IMR-90 (cell line): ENCODE measurements around the gene PLEKHG5. TPM values are rescaled to one million over a fixed set of nuclear protein-coding genes. Genes with fewer than 3 reads are reported as not detected.

Source experiments
- ATAC-seq: fragments of 200-7000 bp; cut with Tn5 transposase; 2 replicates; pipeline ENCODE4 v1.9.1; 2020; ENCODE audit warnings: low read depth, mild to moderate bottlenecking, moderate library complexity
- BruUV-seq: library from RNA; stranded (reverse); fragments of 400-500 nt; replicated peaks from 2 replicates; lab custom pipeline; 2021; lab: Mats Ljungman, UMichigan
- CTCF ChIA-PET: fragments of 300-600 bp; formaldehyde crosslinking; extraction: SDS; loops from one replicate; lab custom pipeline; 2021; ENCODE audit warnings: antibody characterized with exemption; lab: Yijun Ruan, JAX
- POLR2A ChIA-PET: fragments of 300-600 bp; sonication (Branson Sonifier 250); formaldehyde crosslinking; loops from one replicate; lab custom pipeline; 2022; ENCODE audit warnings: antibody characterized with exemption; ENCODE audit not compliant: unreplicated experiment; lab: Charles Lee
- DNase-seq: peaks from one replicate; pipeline ENCODE4 v3.0.0; 2013
- H2AFZ ChIP-seq: replicated peaks from 2 replicates; pipeline ENCODE3; 2013; ENCODE audit warnings: low read length, mild to moderate bottlenecking; ENCODE audit not compliant: poor library complexity
- H2AK5ac ChIP-seq: 2 replicates; pipeline ENCODE4 v1.6.1; 2013; ENCODE audit warnings: low read depth, low read length, inconsistent platforms
- H2AK9ac ChIP-seq: replicated peaks from 2 replicates; pipeline ENCODE3; 2013; ENCODE audit warnings: mild to moderate bottlenecking, low read depth, low read length, moderate library complexity; ENCODE audit not compliant: poor library complexity
- H2BK120ac ChIP-seq: 2 replicates; pipeline ENCODE4 v1.6.1; 2013; ENCODE audit warnings: low read depth, low read length, inconsistent platforms
- H2BK15ac ChIP-seq: 3 replicates; pipeline ENCODE4 v1.6.1; 2013; ENCODE audit warnings: low read depth, low read length, inconsistent platforms
- H2BK20ac ChIP-seq: 2 replicates; pipeline ENCODE4 v1.6.1; 2013; ENCODE audit warnings: low read depth, mild to moderate bottlenecking, inconsistent platforms, low read length, moderate library complexity
- H2BK5ac ChIP-seq: 2 replicates; pipeline ENCODE4 v1.6.1; 2013; ENCODE audit warnings: mild to moderate bottlenecking, low read depth, low read length, inconsistent platforms; ENCODE audit not compliant: poor library complexity, severe bottlenecking
- H3K14ac ChIP-seq: replicated peaks from 2 replicates; pipeline ENCODE4 v1.6.1; 2013; ENCODE audit warnings: low read depth, low read length, inconsistent platforms
- H3K18ac ChIP-seq: 2 replicates; pipeline ENCODE4 v1.6.1; 2013; ENCODE audit warnings: low read depth, low read length, control low read depth
- H3K23ac ChIP-seq: 2 replicates; pipeline ENCODE4 v1.6.1; 2013; ENCODE audit warnings: low read depth, low read length, inconsistent platforms
- H3K27ac ChIP-seq: 2 replicates; pipeline ENCODE4 v1.5.1; 2013; ENCODE audit warnings: mild to moderate bottlenecking, control low read depth, low read length; ENCODE audit not compliant: insufficient read depth
- H3K27me3 ChIP-seq: 2 replicates; pipeline ENCODE4 v1.6.1; 2013; ENCODE audit warnings: low read length; ENCODE audit not compliant: control insufficient read depth, insufficient read depth
- H3K36me3 ChIP-seq: 2 replicates; pipeline ENCODE4 v1.6.1; 2013; ENCODE audit warnings: low read length, mixed read lengths; ENCODE audit not compliant: control insufficient read depth, insufficient read depth
- H3K4ac ChIP-seq: 2 replicates; pipeline ENCODE4 v1.6.1; 2013; ENCODE audit warnings: low read depth, low read length, inconsistent platforms
- H3K4me1 ChIP-seq: 2 replicates; pipeline ENCODE4 v1.6.1; 2013; ENCODE audit warnings: low read length, mixed read lengths; ENCODE audit not compliant: control insufficient read depth, insufficient read depth
- H3K4me2 ChIP-seq: 2 replicates; pipeline ENCODE4 v1.6.1; 2013; ENCODE audit warnings: low read depth, mild to moderate bottlenecking, control low read depth, low read length, moderate library complexity
- H3K4me3 ChIP-seq: 2 replicates; pipeline ENCODE4 v1.5.1; 2013; ENCODE audit warnings: low read depth, mild to moderate bottlenecking, control low read depth, low read length, moderate library complexity; ENCODE audit not compliant: insufficient read depth
- H3K56ac ChIP-seq: 2 replicates; pipeline ENCODE4 v1.6.1; 2013; ENCODE audit warnings: low read length, inconsistent platforms; ENCODE audit not compliant: insufficient read depth; ENCODE audit errors: extremely low read depth
- H3K79me1 ChIP-seq, 2 experiments: 2 replicates each; pipeline ENCODE4 v1.6.1; 2013; ENCODE audit warnings: low read length in 2 of 2, inconsistent platforms in 1 of 2, low read depth in 1 of 2
- H3K9ac ChIP-seq: 2 replicates; pipeline ENCODE4 v1.6.1; 2013; ENCODE audit warnings: low read depth, low read length, control low read depth
- H3K9me1 ChIP-seq: 2 replicates; pipeline ENCODE4 v1.6.1; 2013; ENCODE audit warnings: low read length, inconsistent platforms; ENCODE audit not compliant: insufficient read depth
- H3K9me3 ChIP-seq: 2 replicates; pipeline ENCODE4 v1.6.1; 2013; ENCODE audit warnings: low read length; ENCODE audit not compliant: control insufficient read depth, insufficient read depth
- H4K20me1 ChIP-seq: 2 replicates; pipeline ENCODE4 v1.6.1; 2013; ENCODE audit warnings: low read length, inconsistent platforms; ENCODE audit not compliant: insufficient read depth
- H4K5ac ChIP-seq: 2 replicates; pipeline ENCODE4 v1.6.1; 2013; ENCODE audit warnings: mild to moderate bottlenecking, low read depth, low read length, control low read depth
- H4K8ac ChIP-seq, 2 experiments: 2 replicates each; pipeline ENCODE4 v1.6.1; 2013; ENCODE audit warnings: low read depth in 2 of 2, low read length in 2 of 2, control low read depth in 1 of 2, inconsistent platforms in 1 of 2
- H4K91ac ChIP-seq: 2 replicates; pipeline ENCODE4 v1.6.1; 2013; ENCODE audit warnings: low read depth, low read length, inconsistent platforms; ENCODE audit not compliant: insufficient read depth
- BHLHE40 ChIP-seq: fragments of 150-350 bp; IDR thresholded peaks from 2 replicates; pipeline ENCODE4 v1.6.1; 2016; ENCODE audit warnings: mild to moderate bottlenecking, low read depth, low read length
- RCOR1 ChIP-seq: IDR thresholded peaks from 2 replicates; pipeline ENCODE4 v1.6.1; 2012; ENCODE audit warnings: mild to moderate bottlenecking, low read length, improper control_type of control experiment; ENCODE audit not compliant: insufficient replicate concordance
- WGBS, 2 experiments: methylation state at CpG; one replicate each; pipeline versions ENCODE4 v1.1.5 to v1.1.7; 2013; ENCODE audit warnings: missing lambda C conversion rate in 2 of 2; ENCODE audit not compliant: insufficient read length in 1 of 2; ENCODE audit errors: extremely low coverage in 2 of 2; 5-methylcytosine and 5-hydroxymethylcytosine counted together
- dilution Hi-C: fragments of 300-500 bp; cut with HindIII; formaldehyde crosslinking; loops from one replicate; pipeline ENCODE4 v1.14.3; 2018; ENCODE audit warnings: low sequenced_read_pairs; ENCODE audit not compliant: unreplicated experiment
- in situ Hi-C: fragments of 300-500 bp; cut with MboI; formaldehyde crosslinking; loops from 3 replicates; pipeline ENCODE4 v1.14.3; 2019; ENCODE audit warnings: low sequenced_read_pairs, inconsistent platforms, mixed read lengths
- intact Hi-C: fragments of 100-400 bp; cut with micrococcal nuclease; formaldehyde crosslinking; loops from 2 replicates; pipeline ENCODE4 v1.10.0; 2022
- polyA plus RNA-seq, 3 experiments: library from polyadenylated mRNA; depleted of rRNA; stranded (reverse); fragments of >200 nt; gene quantifications; 2 replicates each; pipeline ENCODE4 v1.2.3, GENCODE V29; 2012; ENCODE audit warnings: low replicate concordance in 1 of 3
- total RNA-seq: library from RNA; depleted of rRNA; stranded (reverse); fragments of >200 nt; gene quantifications from 2 replicates; pipeline ENCODE4 v1.2.3, GENCODE V29; 2012
- TF ChIP-seq, protein P1 (sequence below): conservative IDR thresholded peaks from 2 replicates; pipeline ENCODE4 v1.5.1; 2012; ENCODE audit warnings: mild to moderate bottlenecking, low read depth, low read length, improper control_type of control experiment

PLEKHG5 gene
- total and polyA plus RNA-seq, 2 of the 4 experiments (the other 2 are of a cell fraction): 4.8 to 11.6 TPM

GRCh38 chr1:6440198-6441126, 51.0 kb downstream of the PLEKHG5 start:
- Histone ChIP-seq H4K8ac (no peak overlapping the region), H2BK5ac (no peak overlapping the region), H3K18ac (no peak overlapping the region), H3K4me2 (peak overlapping the region; percentile 72), H3K23ac (no peak overlapping the region), H2AK5ac (no peak overlapping the region), H3K79me1 (no peaks in the 10 kb centered on the region), H3K9me3 (no peaks in the 10 kb centered on the region), H2BK120ac (no peak overlapping the region), H3K4me1 (peaks cover 1% of the 10 kb centered on the region; the same call in 1 of the 2 replicates), H2AFZ (no peak overlapping the region), H2BK15ac (no peak overlapping the region), H3K4me3 (0 out of 2 replicates have a peak overlapping the region, but pooled peaks have one; percentile 14), H4K5ac (no peak overlapping the region), H3K36me3 (no peaks in the 10 kb centered on the region), H4K20me1 (no peaks in the 10 kb centered on the region; the same call in 1 of the 2 replicates), H3K9ac (no peak overlapping the region), H3K4ac (no peak overlapping the region), H4K91ac (no peak overlapping the region), H3K27me3 (peaks cover 36% of the 10 kb centered on the region), H3K9me1 (no peaks in the 10 kb centered on the region; the same call in 1 of the 2 replicates), H3K14ac (no peak overlapping the region), H2AK9ac (no peak overlapping the region), H2BK20ac (no peak overlapping the region), H3K56ac (no peak overlapping the region), H3K27ac (no peak overlapping the region)
- in situ Hi-C loops: no loop called here
- ATAC-seq: peak; percentile 63
- no TSS peak for BruUV-seq
- DNase-seq: peak; percentile 22
- ChIA-PET CTCF (interaction anchor here (0.6 to 1.4 kb wide), 3 partner anchors 52 to 193 kb away, joined by 3 to 4 read pairs (median 3); no protein-coding TSS in a partner anchor), POLR2A (no interaction called here)
- WGBS, 2 experiments: 1% methylated on average over 44 of the region's 101 CpGs; no CpG with 5 or more reads in 1 of the 2 experiments
- dilution Hi-C loops: no loop called here
- TF ChIP-seq RCOR1 (no peak), BHLHE40 (0 out of 2 replicates have a peak, but pooled peaks have one; percentile 14)
- TF ChIP-seq, protein P1, sequence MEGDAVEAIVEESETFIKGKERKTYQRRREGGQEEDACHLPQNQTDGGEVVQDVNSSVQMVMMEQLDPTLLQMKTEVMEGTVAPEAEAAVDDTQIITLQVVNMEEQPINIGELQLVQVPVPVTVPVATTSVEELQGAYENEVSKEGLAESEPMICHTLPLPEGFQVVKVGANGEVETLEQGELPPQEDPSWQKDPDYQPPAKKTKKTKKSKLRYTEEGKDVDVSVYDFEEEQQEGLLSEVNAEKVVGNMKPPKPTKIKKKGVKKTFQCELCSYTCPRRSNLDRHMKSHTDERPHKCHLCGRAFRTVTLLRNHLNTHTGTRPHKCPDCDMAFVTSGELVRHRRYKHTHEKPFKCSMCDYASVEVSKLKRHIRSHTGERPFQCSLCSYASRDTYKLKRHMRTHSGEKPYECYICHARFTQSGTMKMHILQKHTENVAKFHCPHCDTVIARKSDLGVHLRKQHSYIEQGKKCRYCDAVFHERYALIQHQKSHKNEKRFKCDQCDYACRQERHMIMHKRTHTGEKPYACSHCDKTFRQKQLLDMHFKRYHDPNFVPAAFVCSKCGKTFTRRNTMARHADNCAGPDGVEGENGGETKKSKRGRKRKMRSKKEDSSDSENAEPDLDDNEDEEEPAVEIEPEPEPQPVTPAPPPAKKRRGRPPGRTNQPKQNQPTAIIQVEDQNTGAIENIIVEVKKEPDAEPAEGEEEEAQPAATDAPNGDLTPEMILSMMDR: 0 out of 2 replicates have a peak, but pooled peaks have one; percentile 24
- intact Hi-C loops: no loop called here
